Fibroblast of lung (primary cell): ENCODE results near the gene HIPK3.

Experiments used
- CTCF ChIP-seq, 2 donors: IDR thresholded peaks in 1 of 2; conservative IDR thresholded peaks in 1 of 2; 1 replicate in 1 of 2; 2 replicates in 1 of 2; pipeline ENCODE4 v1.5.1; 2011 to 2012; ENCODE audit warnings: low read length in 2 of 2, control low read depth in 1 of 2, inconsistent platforms in 1 of 2, low read depth in 1 of 2, mild to moderate bottlenecking in 1 of 2
- EZH2 ChIP-seq: IDR thresholded peaks from 2 replicates; pipeline ENCODE4 v1.5.1; 2012; ENCODE audit warnings: low read length, control low read depth, mild to moderate bottlenecking; ENCODE audit errors: missing control alignments

DNA sequence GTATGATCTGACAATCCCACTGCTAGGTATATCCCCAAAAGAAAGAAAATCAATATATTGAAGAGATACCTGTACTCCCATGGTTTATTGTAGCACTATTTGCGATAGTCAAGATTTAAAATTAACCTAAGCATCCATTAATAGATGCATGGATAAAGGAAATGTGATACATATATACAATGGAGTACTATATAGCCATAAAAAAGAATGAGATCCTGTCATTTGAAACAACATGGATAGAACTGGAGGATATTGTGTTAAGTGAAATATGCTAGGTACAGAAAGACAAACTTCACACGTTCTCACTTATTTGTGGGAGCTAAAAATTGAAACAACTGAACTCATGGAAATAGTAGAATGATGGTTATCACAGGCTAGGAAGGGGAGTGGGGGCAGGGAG is 14.6 kb upstream of the HIPK3 start:
- TF ChIP-seq CTCF (conservative IDR thresholded peaks at IDR 0.05 in 1 of 2, IDR thresholded peaks at IDR 0.05 in 1 of 2; ENCODE audit: low read depth in 1 of 2, low read length in 2 of 2) (no peak), EZH2 (no peak)
